NCI-H1092 (cell line): ENCODE data around the gene CTIF.
"Not testable (repeated sequence)": the region's sequence is repeated elsewhere in the genome, so short reads cannot be mapped to it uniquely, and the experiment has no call there.

Experiments used
- DNase-seq: peaks from one replicate; lab custom pipeline; 2025; lab: John Stamatoyannopoulos, UW

CTIF gene

GRCh38 chr18:48708807-48709206, 170.0 kb downstream of the CTIF start:
- no peak for DNase-seq

- no peak for DNase-seq
These were observed 170.7 kb downstream of the CTIF start for GRCh38 chr18:48709371-48710062.

DNA sequence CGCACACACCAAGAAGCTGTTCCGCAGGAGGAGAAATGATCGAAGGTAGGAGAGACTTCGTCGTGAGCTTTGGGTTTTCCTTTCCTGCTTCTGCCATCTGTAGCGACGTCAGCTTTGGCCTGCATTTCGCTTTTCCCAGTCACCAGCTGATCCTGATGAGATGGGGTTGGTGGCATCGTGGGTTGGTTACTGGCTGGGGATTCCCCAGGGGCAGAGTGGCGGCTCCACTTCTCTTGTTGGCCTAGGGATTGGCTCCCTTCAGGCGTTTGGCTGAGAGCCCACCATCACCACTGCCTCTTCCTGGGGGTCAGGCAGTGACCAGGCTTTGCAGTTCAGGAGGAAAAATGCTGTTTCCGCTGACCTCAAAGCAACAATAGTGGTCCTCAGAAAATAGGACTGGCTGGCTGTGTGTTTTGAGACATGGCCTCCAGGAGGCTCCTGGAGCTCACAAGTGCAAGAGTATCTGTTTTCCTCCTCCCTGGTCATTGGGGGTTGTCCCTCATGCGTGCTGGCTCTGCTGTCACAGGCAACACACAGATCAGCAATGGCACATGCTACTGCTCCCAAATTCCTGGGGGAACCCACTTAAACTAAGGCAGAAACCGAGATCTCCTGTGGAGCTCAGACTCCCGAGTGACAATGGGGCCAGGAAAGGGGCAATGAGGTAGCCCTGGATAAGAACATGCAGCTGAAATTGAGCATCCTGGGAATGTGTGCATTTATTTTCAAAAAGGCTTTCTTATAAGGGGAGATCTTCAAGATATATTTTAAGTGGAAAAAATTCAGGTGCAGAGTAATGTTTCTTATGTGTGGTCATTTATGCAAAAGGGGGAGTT, 173.0 kb downstream of the CTIF start:
- DNase-seq = peak; percentile 24

DNA sequence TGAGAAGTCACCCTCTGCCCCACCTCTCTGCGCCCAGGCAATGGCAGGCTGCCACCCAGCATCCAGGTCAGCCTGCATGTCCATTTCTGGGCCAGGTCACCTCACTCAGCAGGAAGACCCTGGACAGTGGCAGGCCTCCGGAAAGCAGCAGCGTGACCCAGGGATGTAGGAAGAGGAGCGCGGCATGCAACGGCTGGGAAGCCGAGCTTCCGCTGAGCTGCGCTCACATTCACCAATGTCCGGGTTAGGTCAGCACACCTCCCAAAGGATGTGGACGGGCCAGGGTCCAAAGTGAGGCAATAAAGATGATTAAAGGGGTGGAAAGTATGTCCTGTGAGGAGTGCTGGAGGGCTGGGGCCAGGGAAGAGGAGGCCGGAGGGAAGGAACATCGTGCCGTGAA, 174.5 kb downstream of the CTIF start:
- no peak for DNase-seq

- no peak for DNase-seq
These were observed 176.0 kb downstream of the CTIF start for GRCh38 chr18:48714873-48715272.

DNA sequence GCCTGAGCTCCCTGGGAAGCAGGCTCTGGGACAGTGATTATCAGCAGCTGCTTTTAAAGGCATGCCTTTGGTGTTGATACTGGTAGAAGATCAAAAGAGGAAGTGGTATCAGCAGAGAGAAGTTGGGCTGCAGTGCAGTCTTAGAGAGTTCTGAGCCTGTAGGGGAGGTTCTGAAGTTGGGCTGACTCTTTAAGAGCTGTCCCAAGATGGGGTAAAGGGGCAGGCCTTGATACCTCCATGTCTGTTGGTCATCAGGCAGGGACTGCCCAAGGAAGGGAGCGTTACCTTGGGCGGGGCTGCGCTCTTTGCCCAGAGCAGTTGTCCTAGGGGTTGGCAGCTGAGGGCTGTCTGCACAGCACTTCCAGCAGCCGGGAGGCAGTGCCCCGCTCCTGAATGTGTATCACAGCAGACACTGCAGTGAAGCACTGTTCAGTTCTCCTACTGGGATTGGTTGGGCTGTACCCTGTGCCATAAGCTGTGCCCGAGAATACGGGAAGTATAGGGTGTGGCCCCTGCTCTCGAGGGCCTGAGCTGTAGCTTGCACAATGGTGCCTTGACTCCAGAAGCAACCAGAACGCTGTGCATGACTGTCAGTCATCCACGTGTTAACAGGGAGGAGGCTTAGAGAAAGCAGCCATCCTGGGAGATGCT, 177.0 kb downstream of the CTIF start:
- no peak for DNase-seq

DNA sequence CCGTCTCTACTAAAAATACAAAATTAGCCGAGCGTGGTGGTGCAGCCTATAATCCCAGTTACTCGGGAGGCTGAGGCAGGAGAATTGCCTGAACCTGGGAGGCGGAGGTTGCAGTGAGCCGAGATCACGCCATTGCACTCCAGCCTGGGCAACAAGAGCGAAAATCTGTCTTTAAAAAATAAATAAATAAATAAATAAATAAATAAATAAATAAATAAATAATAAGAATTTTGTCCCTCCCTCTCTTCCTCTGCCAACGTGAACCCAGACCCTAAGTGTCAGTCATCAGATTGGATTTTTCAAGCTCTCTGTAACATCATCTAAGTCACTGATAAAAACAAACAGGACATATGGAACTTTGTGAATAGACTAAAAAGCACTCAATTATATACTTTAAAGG, 178.4 kb downstream of the CTIF start:
- not testable (repeated sequence) for DNase-seq

- no peak for DNase-seq
These were observed 179.6 kb downstream of the CTIF start for GRCh38 chr18:48718251-48718959.

DNA sequence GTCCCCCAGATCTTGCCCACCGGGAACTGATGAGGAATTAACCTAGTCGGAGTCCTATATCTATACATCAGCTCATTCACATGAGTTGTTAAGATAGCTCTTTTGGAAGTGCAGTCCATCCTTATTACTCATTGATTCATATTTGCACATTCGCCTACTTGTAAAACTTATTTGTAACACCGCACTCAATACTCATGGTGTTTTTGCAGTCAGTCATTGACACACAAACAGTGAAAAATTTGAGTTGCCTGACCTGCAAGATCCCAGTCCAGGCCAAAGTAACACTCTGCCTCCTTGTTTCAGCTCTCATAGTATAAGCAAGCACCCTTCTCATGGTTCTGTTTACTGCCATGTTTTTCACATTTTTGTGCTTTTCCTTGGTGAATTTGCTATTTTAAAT, 180.6 kb downstream of the CTIF start:
- no peak for DNase-seq

DNA sequence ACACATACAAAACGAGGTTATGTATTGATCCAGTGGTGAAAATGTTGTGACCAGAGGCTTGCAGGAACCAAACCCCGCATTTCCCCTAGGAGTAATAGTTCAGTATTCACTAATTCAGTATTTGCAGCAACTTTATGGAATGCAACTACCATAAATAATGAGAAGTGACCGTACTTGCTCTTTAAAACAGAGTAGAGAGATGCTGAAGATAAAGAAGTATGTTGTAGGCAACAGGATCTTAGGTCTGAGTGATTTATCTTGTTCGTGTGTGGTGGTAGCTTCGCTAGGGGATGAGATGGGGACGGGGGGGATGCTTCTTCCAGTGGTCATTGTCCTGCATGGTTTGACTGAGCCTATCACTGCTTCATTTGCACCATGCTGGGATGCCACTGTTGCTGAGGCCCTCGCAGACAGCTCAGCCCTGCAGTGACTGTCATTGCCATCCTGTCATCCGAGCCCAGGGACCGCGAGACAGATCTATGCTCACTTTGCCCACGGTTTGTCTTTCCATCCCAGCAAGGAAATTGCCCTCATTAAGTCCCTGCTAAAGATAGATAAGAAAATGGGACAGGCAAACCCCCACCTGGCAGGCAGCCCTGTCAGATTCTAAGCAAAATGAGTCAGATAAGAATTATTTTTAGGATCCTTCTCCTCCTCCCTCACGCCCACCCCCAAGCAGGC, 181.3 kb downstream of the CTIF start:
- no peak for DNase-seq

GRCh38 chr18:48720655-48721025, 181.8 kb downstream of the CTIF start:
- DNase-seq = no peak

DNA sequence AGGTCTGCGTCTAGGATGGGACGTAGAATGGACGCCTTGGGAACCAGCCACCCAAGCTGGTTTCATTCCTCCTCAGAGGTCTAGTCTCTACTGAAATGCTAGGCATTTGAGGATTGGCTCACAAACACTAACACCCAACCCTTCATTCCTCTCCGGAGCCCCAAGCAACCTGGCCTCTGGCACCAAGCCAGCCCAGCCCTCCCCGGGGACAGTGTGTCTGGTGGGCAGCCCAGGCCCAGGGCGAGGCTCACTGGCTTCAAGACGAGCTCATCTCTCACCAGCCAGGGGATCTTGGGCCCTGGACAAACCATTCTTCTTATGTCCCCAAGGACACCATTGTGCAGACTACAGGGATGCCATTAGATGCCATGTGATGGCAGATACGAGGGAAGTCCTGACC, 182.5 kb downstream of the CTIF start:
- no peak for DNase-seq

DNA sequence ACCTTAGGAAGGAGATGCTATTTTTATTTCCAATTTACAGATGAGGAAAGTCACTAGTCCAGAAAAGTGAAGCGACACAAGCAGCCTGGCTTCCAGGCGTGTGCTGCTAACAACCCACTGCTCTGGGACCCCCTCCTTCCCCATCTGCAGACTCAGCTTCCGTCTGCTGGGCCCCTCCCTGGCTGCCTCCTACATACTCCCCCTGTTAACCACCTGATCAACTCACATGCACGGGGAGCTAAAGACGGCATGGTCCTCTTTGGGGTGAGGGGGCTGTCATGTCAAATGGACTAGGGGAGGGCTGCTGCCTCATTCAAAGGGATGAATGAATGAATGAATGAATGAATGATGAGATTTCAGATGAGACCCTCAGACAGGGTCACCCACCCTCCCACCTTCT, 184.2 kb downstream of the CTIF start:
- DNase-seq = no peak

GRCh38 chr18:48723837-48724236, 185.0 kb downstream of the CTIF start:
- DNase-seq = no peak

- no peak for DNase-seq
These were observed 185.6 kb downstream of the CTIF start for GRCh38 chr18:48724442-48724841.

DNA sequence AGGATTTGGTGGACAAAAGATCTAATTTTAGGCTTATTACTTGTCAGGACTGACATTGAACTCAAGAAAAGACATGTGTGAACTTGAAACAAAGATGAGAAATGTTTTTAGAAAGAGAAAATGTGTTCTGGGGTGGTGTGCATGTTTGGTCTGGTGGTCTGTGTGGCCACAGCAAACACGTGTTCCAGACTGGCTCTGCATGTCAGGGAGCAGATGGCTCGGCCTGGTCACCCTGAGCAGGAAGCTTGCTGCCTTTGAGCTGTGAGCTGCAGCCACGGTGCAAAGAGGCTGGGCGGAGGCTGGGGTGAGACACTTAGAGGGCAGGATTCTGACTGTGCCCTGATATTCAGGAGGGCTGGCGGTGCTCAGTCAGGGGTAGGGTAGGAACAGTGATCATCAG, 186.1 kb downstream of the CTIF start:
- DNase-seq = no peak

- DNase-seq = no peak
These were observed 186.7 kb downstream of the CTIF start for GRCh38 chr18:48725562-48725961.

DNA sequence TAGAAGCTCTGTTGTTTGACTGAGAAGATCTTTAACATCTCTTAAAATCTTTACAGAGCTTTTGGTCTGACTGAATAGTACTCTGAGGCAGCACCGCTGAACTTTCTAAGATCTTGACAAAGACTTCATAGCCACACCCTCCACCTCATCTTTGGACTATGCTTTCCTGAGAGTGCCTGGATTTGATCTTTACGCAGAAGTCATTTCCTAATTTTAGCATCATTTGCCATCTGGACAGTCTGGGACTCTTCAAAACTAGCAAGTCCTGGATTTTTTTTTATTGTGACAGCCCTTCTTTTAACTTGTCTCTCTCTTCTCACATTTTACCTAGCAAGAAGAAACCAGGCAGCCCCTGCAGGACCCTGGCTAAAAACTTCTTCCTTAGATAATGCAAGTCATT, 188.8 kb downstream of the CTIF start:
- no peak for DNase-seq

GRCh38 chr18:48728204-48728833, 189.5 kb downstream of the CTIF start:
- DNase-seq = no peak

GRCh38 chr18:48729404-48729803, 190.6 kb downstream of the CTIF start:
- DNase-seq = no peak

- no peak for DNase-seq
These were observed 191.2 kb downstream of the CTIF start for GRCh38 chr18:48730010-48730409.
